GM18870 (cell line): ENCODE measurements around the gene EXOC2.

Experiments
- ATAC-seq: cut with Tn5 transposase; IDR thresholded peaks from one replicate; pipeline ENCODE4 v1.9.1; 2021; ENCODE audit warnings: moderate library complexity; ENCODE audit not compliant: unreplicated experiment

Gene EXOC2

GRCh38 chr6:474453-475185 lies 218.3 kb downstream of the EXOC2 start:
- peak; percentile 50 for ATAC-seq

DNA sequence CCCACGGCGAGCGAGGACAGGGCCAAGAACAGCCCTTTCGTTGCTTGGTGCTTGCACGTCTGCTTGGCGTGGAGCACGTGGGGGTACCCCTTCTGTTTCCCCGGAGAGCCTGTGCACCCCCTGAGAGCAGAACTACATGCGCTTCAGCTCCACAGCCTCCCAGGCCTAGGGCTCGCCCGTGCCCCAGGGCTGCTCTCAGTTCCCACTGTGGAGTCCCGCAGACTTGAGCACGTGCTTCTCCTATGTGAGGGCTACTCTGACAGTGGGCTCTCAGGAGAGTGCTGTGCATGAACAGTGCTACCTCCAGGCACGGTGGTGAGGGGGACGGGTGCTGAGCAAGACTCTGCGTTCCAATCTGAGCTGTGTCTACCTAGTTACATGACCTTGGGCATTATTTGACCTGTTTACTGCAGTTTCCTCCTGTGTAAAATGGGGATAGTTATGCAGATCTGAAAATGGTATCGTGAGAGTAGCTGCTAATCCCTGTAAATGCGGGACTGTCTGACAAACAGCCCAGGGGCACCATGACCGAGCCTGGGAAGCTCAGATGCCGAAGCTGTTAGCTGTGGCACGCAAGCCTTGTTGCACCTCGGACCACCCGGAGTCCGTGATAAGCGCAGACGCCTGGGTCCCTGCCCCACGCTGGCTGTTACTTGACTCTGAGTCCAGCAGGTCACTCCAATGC lies 219.0 kb downstream of the EXOC2 start:
- ATAC-seq: no peak

DNA sequence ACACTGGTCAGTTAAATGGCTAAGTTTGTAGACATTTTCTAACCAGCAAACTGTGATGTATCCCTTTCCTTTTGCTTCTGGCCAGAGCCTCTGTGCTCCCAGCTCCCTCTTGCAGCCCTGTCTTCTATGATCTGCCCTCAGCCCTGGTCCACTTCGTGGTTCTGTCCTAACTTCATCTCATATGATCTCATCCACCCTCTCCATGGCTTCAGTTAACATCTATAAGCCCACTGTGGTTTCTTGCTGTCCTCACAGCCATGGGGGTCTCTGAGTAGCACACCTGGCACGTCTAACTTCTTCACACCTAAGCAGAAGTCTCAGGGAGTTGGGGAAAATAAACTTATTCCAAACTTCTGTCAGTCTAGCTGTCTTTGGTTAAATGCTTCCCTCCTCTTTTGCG lies 219.6 kb downstream of the EXOC2 start:
- no peak for ATAC-seq

- no peak for ATAC-seq
Measured at GRCh38 chr6:470901-471448, 222.0 kb downstream of the EXOC2 start.

DNA sequence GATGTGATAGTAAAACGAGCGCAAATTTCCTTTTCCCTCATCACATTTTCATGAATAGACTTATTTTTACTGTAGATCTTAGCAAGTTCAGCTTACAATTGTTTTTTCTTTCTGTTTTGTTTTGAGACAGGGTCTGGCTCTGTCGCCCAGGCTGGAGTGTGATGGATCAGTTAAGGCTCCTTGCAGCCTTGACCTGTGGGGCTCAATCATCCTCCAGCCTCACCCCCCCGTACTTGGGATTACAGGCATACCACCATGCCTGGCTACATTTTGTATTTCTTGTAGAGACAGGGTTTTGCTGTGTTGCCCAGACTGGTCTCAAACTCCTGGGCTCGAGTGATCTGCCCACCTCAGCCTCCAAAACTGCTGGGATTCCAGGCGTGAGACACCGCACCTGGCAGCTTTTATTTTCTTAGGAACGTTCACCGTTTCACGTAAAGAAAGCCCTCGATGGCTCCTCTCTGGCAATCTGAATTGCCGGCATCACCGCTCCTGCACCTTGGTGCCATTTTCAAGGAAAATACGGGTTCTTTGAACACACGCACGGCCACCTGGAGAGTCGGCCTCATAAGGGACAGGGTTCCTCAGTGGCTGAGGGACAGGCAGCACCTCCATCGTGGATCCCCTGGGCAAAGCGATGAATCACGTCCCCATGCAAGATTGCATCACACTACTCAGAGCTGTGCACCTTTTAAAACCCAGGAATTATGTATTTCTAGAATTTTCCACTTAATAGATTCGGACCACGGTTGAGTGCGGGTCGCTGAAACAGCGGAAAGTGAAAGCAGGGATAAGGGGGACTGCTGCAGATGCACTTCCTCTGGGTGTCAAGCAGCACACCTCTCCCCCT lies 222.7 kb downstream of the EXOC2 start:
- ATAC-seq: no peak

DNA sequence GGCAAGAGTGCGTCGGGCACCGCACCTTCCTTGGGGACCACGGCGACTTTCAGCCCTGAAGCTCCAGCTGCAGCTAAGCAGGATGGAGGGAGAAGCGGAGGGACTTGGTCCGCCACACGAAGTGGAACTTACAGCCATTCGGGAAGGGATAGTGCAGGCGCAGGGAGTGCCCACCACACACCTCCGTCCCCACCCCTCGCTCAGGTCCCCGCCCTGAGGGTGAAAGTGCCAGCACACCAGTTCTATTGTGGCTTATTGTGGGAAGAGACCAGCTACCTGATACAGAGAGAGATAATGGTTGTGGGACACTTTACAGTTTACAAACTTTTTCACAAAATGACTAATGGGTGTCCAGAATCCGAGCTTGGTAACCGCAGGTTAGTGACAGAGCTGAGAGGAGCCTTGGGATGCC lies 225.3 kb downstream of the EXOC2 start:
- no peak for ATAC-seq

DNA sequence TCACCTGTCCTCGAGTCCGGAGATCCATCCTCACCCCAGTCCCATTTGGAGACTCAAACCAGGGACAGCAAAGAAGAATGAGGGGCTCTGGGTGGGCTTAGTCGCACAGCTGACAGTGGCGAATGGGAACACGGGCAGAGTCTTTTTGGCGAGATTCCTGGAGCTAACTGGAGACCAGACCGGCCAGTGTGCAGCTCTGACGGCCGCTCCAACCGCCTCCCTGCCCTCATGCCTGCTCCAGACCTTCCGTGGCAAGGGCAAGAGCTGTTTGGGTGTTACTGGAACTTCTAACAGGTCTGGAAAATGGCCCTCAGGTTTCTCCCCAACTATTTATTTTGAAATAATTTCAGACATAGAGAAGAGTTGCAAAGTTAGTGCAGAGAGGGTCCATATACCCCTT lies 225.8 kb downstream of the EXOC2 start:
- no peak for ATAC-seq

- ATAC-seq: no peak
Measured at GRCh38 chr6:466564-466963, 226.4 kb downstream of the EXOC2 start.

DNA sequence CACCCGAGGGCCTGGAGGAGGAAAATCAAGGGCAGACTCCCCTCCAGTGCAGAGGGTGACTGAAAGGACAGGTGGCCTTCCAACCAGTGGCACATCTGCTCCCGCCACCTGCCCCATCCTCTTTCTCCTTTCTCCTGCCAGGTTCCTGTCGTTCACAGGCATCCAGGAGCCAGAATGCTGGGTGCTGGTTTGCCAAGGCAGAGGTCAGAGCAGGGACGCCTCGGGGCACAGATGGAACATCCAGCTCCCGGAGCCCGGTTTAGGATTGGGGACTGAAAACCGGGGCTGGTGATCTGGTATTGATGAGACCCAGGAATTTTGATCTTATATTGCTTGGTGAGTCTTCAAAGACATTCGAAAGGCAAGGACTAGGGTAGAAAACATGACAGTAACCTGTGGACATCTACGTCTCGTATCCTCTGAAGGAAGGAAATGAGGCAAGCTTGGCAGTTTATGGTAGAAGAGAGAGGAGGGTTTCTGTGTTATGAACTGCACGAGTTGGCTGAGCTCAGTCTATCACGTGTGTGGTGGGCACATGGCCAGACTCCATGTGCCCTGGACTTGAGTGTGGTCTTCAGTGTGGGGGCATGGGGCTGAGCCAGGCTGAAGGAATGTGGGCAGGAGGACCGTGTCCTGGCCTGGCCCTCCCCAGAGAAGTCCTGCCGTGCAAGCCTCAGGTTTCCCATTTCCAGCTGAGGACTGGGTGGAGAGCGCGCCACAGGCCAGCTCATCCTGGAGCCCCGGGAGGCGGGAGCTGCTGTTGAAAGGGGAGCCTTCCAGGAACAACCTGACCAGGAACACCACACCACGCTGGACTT lies 227.2 kb downstream of the EXOC2 start:
- ATAC-seq: no peak

GRCh38 chr6:456887-457286 lies 236.1 kb downstream of the EXOC2 start:
- ATAC-seq: no peak

DNA sequence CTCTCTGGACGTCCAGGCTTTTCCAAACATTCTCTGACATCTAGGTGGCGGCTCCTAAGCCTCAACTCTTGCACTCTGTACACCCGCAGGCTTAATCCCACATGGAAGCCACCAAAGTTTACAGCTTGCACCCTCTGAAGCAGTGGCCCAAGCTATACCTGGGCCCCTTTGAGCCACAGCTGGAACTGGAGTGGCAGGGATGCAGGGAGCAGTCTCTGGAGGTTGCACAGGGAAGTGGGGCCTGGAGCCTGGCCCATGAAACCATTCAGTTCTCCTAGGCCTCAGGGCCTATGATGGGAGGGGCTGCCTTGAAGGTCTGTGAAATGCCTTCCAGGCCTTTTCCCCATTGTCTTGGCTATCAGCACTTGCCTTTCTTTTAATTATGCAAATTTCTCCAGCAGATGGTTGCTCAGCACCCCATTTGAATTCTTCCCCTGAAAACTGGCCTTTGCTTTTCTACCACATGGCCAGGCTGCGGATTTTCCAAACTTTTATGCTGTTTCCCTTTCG lies 236.5 kb downstream of the EXOC2 start:
- ATAC-seq: no peak

DNA sequence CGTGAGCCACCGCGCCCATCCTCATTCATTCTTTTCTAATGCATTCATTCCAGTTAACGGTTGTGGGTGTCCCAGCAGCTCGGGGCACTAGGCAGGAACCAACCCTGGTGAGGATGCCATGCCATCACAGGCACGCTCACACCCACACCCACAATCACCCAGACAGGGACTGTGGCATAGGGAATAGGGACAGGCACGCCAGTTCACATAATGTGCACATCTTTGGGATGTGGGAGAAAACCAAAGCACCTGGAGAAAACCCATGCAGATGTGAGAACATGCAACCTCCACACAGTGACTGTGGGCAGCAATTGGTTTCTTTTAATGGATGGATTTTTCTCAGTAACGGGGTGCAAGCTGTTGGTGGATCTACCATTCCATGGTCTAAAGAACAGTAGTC lies 237.1 kb downstream of the EXOC2 start:
- ATAC-seq: no peak

DNA sequence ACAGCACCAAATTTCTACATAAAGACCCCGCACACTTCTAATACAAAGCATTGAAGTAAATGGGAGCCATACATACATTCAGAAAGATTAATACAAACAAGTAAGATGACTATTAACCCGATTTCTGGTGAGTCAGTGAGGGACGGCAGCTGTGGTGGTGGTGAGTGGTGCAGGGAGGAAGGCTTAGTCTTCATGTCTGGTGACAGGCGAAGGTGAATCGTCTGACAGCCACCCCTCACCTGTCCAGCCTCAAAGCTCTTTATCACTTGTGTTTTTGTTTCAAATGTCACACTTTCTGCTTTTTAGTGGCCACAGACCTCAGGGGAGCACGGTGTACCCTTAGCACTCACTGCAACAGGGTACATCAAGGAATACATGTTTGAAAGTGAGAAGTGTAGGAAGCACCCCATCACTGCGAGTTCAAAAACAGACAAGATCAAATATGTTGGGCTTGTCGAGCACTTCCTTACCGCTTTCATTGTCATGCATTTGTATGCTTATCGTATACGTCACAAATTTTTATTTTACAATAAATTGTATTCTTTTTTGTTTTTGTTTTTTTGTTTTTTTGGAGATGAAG lies 237.8 kb downstream of the EXOC2 start:
- no peak for ATAC-seq

DNA sequence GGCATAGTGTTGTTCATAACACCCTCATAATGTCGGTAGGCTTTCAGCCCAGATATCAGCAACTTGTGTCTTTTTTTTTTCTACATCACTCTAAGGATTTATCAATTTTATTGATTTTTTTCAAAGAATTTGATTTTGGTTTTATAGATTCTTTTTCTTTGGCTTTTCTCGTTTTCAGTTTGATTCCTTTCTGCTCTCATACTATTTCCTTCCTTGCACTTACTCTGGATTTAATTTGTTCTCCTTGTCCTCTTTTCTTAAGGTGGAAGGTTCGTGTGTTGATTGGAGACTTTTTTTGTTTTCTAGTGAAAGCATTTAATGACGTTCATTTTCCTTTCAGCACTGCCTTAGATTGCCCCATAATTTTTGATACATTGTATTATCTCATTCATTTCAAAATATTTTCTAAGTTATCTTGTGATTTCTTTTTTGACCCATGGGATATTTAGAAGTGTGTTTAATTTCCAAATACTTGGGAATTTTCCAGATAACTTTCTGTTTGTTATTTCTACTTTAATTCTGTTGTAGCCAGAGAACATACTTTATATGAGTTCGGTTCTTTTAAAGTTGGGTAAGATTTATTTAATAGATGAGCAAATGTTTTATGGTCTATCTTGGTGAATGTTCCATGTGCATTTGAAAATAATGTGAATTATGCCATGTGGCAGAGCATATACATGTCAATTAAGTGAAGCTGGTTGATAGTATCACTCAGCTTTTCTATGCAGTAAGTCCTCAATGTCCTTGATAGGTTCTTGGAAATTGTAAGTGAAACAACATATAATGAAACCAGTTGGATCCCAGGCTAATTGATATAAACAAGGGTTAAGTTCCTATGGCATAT lies 238.6 kb downstream of the EXOC2 start:
- no peak for ATAC-seq

DNA sequence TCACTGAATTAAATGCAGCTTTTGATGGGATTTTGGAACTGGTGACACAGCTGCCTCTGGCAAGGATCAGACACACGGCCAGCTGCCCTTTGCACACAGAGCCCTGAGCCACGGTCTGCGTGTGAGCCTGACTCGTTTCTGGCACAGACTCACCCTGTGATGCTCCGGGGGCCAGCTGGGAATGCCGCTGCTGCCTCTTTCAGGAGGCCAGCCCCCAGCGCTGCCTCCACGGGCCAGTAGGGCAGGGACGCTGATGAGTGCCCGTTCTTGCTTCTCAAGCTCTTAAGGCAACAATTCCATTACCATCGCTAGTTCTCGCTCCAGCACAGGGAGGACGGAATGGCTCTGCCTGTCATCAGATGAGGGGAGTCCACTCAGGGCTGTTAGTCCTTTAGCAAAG lies 239.8 kb downstream of the EXOC2 start:
- ATAC-seq: no peak

DNA sequence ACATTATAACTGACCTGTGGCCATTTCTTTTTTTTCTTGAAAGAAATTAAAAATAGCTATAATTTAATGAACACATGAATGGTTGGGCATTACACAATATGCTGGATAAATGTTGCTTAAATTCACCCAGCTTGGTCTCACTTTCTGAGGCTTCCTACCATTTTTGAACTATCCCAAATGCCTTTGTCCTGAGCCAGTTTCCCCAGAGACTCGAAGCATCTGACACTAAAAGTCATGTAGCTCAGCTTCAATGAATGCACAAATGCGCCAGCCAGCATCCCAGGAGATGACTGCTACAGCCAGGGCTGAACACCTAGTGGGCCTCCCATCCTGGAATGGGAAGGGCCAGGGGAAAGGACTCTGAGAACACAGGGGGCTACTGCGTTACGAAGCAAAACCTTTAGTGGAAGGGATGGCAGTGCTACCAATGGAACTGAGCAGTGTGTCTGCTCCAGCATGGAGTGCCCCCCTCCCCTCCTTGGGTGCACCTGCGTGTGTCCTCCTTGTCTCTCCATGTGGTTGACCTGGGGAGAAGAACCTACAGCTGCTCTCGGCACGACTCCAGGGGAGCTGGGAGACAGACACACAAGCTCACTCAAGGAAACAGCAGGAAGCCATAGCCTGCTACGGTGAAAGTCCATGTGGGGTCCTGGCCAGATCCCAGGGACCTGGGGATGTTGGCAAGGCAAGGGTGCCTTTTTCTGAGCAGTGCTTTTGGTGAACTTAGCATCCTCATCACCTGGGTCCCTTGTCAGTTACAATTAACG lies 240.5 kb downstream of the EXOC2 start:
- no peak for ATAC-seq

DNA sequence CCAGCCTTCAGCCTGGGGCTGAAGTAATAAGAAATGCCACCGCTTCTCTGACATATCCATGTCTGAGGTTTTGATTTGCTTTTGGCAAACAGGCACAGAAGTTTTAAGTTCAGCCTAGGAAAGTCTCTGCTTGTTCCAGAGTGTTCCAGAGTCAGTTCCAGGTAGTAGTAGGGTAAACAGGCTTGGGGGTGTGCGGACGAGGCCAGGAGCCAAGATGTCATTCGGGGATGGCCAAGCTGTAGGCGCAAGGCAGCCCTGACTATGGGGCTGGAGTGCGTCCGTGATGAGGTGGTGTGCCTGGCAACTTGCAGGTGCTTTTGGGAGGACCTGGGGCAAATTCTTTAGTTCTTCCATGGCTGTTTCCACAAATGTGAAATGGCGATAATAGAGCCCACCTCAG lies 241.1 kb downstream of the EXOC2 start:
- ATAC-seq: no peak

DNA sequence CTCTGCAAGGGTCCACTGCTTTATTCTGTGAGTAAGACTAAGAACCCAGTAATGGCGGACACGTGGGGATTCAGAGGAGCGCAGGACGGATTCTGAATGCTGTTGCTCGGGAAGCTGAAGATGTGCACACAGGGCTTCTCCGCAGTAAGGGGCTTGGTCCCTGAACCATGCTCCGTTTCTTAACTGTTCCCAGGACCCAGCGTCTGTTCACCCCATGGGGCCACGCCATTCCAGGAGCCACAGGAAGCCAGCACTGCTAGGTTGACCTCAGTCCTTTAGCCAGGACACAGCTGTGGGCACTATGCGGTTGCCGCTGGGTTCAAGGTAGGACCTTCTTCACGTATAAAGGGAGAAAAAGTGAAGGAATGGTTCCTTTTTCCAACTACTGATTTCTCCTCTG lies 241.6 kb downstream of the EXOC2 start:
- ATAC-seq: no peak
